ENCODE results near the gene ANKRD52. TPM values are rescaled to one million over a fixed set of nuclear protein-coding genes. Genes with fewer than 3 reads are reported as not detected.

The ANKRD52 gene
- total RNA-seq, 1 donor from 2014 or later: 9.1 TPM

DNA sequence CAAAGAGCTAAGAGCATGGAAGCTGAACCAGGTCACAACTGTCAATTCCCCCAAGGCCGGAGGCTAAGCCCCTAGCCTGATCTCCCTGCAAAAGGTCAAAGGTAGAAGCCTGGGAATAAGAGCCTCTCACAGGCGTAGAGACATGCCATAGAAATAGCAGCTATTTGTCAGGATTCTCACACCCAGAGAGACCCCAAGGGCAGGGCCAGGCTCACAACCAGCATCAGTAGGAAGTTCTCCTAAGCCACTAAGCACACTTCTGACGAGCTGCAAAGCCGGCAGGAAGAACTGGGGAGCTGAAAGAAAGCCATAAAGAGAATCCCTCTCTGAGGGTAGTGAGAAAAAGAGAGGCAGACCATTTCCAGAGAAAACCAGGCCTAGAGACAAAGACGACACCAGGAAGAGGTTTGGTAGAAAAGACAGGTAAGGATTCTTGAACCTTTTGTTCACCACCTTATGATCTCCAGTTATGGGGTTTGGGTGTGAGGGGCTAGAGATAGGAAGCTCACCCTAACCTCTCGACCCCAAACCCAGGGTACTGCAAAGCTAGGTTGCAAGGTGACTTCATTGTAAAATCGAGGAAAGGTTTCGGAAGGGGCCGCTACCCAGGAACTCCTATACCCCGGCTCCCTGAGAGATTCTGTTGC, 69.9 kb downstream of the ANKRD52 start:
- TF ChIP-seq EZH2phosphoT487 (IDR thresholded peaks at IDR 0.05) (no peak), EZH2 (IDR thresholded peaks at IDR 0.05) (no peak)
- TF ChIP-seq, protein P1, sequence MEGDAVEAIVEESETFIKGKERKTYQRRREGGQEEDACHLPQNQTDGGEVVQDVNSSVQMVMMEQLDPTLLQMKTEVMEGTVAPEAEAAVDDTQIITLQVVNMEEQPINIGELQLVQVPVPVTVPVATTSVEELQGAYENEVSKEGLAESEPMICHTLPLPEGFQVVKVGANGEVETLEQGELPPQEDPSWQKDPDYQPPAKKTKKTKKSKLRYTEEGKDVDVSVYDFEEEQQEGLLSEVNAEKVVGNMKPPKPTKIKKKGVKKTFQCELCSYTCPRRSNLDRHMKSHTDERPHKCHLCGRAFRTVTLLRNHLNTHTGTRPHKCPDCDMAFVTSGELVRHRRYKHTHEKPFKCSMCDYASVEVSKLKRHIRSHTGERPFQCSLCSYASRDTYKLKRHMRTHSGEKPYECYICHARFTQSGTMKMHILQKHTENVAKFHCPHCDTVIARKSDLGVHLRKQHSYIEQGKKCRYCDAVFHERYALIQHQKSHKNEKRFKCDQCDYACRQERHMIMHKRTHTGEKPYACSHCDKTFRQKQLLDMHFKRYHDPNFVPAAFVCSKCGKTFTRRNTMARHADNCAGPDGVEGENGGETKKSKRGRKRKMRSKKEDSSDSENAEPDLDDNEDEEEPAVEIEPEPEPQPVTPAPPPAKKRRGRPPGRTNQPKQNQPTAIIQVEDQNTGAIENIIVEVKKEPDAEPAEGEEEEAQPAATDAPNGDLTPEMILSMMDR (IDR thresholded peaks at IDR 0.05): no peak
- Histone ChIP-seq H3K9me3 (ENCODE audit: low read depth) (no peaks in the 10 kb centered on the region), H2AFZ (replicated peaks) (no peak overlapping the region), H3K4me3 (peak overlapping the region; percentile 96), H4K20me1 (ENCODE audit: low read depth) (peaks cover 20% of the 10 kb centered on the region), H3K4me2 (peak overlapping the region; percentile 93), H3K4me1 (peaks cover 10% of the 10 kb centered on the region), H3K79me2 (ENCODE audit: low read depth) (peaks cover 49% of the 10 kb centered on the region), H3F3A (ENCODE audit: low read depth) (peaks cover 45% of the 10 kb centered on the region), H3K27ac (peak overlapping the region; percentile 88), H3K9ac (peak overlapping the region; percentile 88), H3K27me3 (no peaks in the 10 kb centered on the region), H3K36me3 (peaks cover 25% of the 10 kb centered on the region)
- H3K4me3 Mint-ChIP-seq: peak overlapping the region; percentile 94
- H3K36me3 Mint-ChIP-seq: peaks cover 18% of the 10 kb centered on the region
- H3K27me3 Mint-ChIP-seq (ENCODE audit: insufficient read depth, low read depth): peaks cover 19% of the 10 kb centered on the region
- H3K9me3 Mint-ChIP-seq: peaks cover 9% of the 10 kb centered on the region
- peaks cover 26% of the 10 kb centered on the region for H3K4me1 Mint-ChIP-seq
- H3K27ac Mint-ChIP-seq: peak overlapping the region; percentile 94
- DNase-seq (ENCODE audit: low spot score): peak; percentile 15

Other genes starting within 250 kb of the ANKRD52 start
- gene IKZF4, start 237.3 kb downstream of the ANKRD52 start, total RNA-seq (ENCODE audit: low replicate concordance): 2.1 and 4.4 TPM in 2 replicates
- gene RPS26, start 216.5 kb downstream of the ANKRD52 start, total RNA-seq (ENCODE audit: low replicate concordance): 721 and 819 TPM in 2 replicates
- gene ERBB3, start 178.2 kb downstream of the ANKRD52 start, total RNA-seq (ENCODE audit: low replicate concordance): 6.3 and 8.8 TPM in 2 replicates
- 168 and 242 TPM in 2 replicates for gene PA2G4, start 153.8 kb downstream of the ANKRD52 start, total RNA-seq (ENCODE audit: low replicate concordance)
- gene RPL41, start 141.8 kb downstream of the ANKRD52 start, total RNA-seq (ENCODE audit: low replicate concordance): 3,372 and 3,805 TPM in 2 replicates
- 10.3 and 10.8 TPM in 2 replicates for gene ZC3H10, start 140.1 kb downstream of the ANKRD52 start, total RNA-seq (ENCODE audit: low replicate concordance)
- 75.3 and 146 TPM in 2 replicates for gene ESYT1, start 130.1 kb downstream of the ANKRD52 start, total RNA-seq (ENCODE audit: low replicate concordance)
- gene MYL6B, start 105.8 kb downstream of the ANKRD52 start, total RNA-seq (ENCODE audit: low replicate concordance): 131 and 198 TPM in 2 replicates
- gene MYL6, start 100.0 kb downstream of the ANKRD52 start, total RNA-seq (ENCODE audit: low replicate concordance): 1,139 and 1,233 TPM in 2 replicates
- 92.3 and 103 TPM in 2 replicates for gene SMARCC2, start 68.9 kb downstream of the ANKRD52 start, total RNA-seq (ENCODE audit: low replicate concordance)
- 52.1 and 68.9 TPM in 2 replicates for gene RNF41, start 36.5 kb downstream of the ANKRD52 start, total RNA-seq (ENCODE audit: low replicate concordance)
- 27.9 and 40.9 TPM in 2 replicates for gene NABP2, start 34.0 kb downstream of the ANKRD52 start, total RNA-seq (ENCODE audit: low replicate concordance)
- gene SLC39A5, start 28.3 kb downstream of the ANKRD52 start, total RNA-seq (ENCODE audit: low replicate concordance): 0.54 and 1.5 TPM in 2 replicates
- 32.1 and 41.8 TPM in 2 replicates for gene COQ10A, start 8.6 kb upstream of the ANKRD52 start, total RNA-seq (ENCODE audit: low replicate concordance)
- gene CS, start 41.9 kb upstream of the ANKRD52 start, total RNA-seq (ENCODE audit: low replicate concordance): 91.1 and 133 TPM in 2 replicates
- 107 and 128 TPM in 2 replicates for gene CNPY2, start 57.6 kb upstream of the ANKRD52 start, total RNA-seq (ENCODE audit: low replicate concordance)
- 61.9 and 116 TPM in 2 replicates for gene PAN2, start 75.6 kb upstream of the ANKRD52 start, total RNA-seq (ENCODE audit: low replicate concordance)
- 0.31 and 1.5 TPM in 2 replicates for gene IL23A, start 80.5 kb upstream of the ANKRD52 start, total RNA-seq (ENCODE audit: low replicate concordance)
- gene STAT2, start 101.7 kb upstream of the ANKRD52 start, total RNA-seq (ENCODE audit: low replicate concordance): 86.4 and 105 TPM in 2 replicates
- not detected in 2 replicates for gene APOF, start 104.5 kb upstream of the ANKRD52 start, total RNA-seq (ENCODE audit: low replicate concordance)
- 56.3 and 79.1 TPM in 2 replicates for gene TIMELESS, start 191.0 kb upstream of the ANKRD52 start, total RNA-seq (ENCODE audit: low replicate concordance)
- gene MIP, start 196.3 kb upstream of the ANKRD52 start, total RNA-seq (ENCODE audit: low replicate concordance): 0.03 TPM in 1 of 2 replicates, not detected in the other
- 2.6 and 3.0 TPM in 2 replicates for gene SPRYD4, start 210.2 kb upstream of the ANKRD52 start, total RNA-seq (ENCODE audit: low replicate concordance)
- 2.3 and 2.9 TPM in 2 replicates for gene GLS2, start 229.8 kb upstream of the ANKRD52 start, total RNA-seq (ENCODE audit: low replicate concordance)

Data from neural progenitor cell (in vitro differentiated cells).